ENCODE data around the gene CLDN18. TPM values are rescaled to one million over a fixed set of nuclear protein-coding genes. Genes with fewer than 3 reads are reported as not detected.

CLDN18 gene
- total RNA-seq, result not detected
- long read RNA-seq, result 0 reads

DNA sequence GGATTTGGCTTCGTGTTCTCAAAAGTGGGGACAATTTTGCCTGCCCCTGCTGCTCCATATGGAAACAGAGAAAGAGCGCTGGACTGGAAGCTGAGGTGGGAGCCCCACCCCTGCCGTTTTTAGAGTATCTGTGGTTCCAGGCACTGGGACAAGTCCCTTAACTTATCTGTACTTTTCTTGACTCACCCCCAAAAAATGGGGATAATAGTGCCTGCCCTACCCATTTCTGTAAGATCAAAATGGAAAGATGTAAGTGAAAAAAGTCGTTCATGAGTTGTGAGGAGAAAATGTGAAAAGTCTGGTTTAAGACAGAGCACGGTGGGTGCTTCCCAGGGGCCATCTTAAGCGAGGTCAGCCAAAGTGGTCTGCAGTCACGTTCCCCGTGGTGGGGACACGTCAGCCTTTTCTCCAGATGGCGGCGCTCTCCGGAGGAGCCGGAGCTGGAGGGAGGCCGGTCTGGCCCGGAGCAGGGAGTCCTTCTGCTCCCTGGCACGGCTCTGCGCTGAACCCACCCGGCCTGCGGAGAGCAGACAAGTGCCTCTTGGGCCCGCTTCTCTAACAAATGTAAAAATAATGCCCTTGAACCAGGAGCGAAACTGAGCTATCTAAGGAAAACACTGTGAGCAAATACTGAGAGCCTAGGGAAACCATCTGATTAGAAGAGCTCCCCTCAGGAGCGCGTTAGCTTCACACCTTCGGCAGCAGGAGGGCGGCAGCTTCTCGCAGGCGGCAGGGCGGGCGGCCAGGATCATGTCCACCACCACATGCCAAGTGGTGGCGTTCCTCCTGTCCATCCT is at the start of gene CLDN18:
Gene CLDN18, plus strand, starts transcription at position 690 of the 797 bp plus-strand sequence. Its CDS starts 61 bp downstream, at position 751.
- intact Hi-C loops (cut with DNase I), result no loop called here
- DNase-seq (no peak), ATAC-seq (ENCODE audit: poor library complexity) (no peak)

DNA sequence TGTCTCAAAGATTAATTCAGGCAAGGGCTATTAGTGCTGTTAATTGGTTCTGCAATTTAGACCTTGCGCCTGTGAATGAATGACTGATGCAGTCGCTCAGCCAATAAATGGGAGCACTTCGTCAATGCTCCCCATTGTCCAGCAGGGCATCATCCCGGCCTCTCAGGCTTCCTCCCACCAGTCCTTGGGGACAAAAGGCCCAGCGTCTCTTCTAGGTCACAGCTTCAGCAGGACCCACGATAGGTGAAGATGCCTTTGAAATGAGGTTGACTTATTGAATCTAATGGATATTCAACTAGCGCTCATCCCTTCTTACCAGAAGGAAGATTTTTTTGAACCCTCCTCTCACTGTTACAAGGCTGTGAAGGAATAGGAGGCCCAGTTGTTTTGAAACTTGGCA is 47.7 kb upstream of the CLDN18 start:
- no peak for ATAC-seq (ENCODE audit: poor library complexity)
- intact Hi-C loops (cut with DNase I), result no loop called here
- no peak for DNase-seq

DNA sequence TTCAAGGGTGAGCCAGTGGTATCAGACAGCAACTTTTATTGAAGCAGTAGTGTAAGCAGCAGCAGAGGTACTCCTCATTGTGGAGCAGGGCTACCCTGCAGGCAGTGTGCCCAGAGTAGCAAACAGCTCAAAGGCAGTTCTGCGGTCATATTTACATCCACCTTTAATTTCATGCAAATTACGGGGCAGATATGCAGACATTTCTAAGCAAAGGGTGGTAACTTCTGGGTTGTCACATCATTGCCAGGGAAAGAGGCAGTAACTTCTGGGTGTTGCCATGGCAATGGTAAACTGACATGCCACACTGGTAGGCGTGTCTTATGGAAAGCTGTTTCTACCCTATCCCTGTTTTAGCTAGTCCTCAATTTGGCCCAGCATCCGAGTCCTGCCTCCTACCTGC is 46.5 kb upstream of the CLDN18 start:
- no peak for DNase-seq
- ATAC-seq (ENCODE audit: poor library complexity), result no peak
- intact Hi-C loops (cut with DNase I), result no loop called here

DNA sequence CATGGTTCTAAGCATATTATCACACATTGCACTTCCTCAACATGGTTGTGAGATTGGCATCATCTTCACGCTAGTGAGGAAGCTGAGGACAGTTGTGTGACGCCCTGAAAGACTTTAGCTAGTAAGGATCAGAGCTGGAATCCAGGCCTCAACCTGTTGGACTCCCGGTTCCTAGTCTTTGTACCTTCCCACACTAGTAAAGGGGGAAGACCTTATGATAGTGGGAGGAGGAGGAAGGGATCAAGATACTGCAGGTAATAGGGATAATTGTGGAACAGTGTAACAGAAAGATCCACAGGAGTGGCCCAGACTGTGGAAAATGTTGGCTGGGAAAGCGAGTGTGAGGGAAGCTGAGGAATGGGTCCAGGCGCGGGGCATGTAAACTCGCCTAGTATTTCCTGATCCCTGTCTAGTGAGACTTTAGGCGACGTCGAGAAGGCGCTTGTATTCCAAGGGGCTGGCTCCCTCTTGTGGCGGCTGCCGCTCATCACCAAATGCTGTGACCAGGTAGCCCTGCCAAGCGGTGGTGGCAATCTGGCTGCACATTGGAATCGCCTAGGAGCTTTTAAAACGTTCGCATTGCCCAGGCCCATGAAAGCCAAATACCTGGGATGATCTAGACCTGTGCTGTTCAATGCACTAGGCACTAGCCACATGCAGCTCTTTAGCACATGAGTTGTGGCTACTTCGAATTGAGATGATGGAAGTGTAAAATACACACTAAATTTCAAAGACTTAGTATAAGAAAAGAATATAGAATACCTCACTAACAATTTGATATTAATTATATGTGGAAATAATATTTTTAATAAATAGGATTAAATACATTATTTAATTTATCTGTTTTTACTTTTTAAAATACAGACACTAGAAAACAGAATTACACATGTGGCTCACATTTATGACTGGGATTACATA is 38.8 kb upstream of the CLDN18 start:
- peak; percentile 83 for DNase-seq
- peak; percentile 94 for ATAC-seq (ENCODE audit: poor library complexity)
- intact Hi-C loops (cut with DNase I), result loop anchor here (10.0 kb wide), 1 partner anchor 866 kb away; no protein-coding TSS in a partner anchor

DNA sequence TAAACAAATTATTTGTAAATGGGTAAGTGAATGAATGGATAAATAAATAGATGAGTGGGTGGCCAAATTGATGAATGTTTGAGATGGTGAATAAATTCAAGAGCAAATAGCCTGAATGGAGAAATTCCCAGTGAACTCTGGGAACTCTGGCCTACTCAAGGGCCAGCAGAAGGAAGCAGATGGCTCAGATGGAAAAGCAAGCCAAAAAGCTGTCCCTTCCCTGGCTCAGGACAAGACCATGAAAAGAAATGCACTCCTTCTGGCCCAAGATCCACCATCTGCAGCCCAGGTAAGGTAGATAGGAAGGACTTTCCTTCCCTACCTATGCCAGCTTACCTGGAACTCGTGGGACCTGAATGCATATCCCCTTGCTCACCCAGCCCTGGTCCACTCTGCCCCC is 37.6 kb upstream of the CLDN18 start:
- intact Hi-C loops (cut with DNase I), result loop anchor here (10.0 kb wide), 1 partner anchor 868 kb away; no protein-coding TSS in a partner anchor
- no peak for DNase-seq
- no peak for ATAC-seq (ENCODE audit: poor library complexity)

- DNase-seq, result no peak
- intact Hi-C loops (cut with DNase I), result loop anchor here (10.0 kb wide), 1 partner anchor 874 kb away; no protein-coding TSS in a partner anchor
Observed at GRCh38 chr3:137978328-137978727, 31.6 kb upstream of the CLDN18 start.

DNA sequence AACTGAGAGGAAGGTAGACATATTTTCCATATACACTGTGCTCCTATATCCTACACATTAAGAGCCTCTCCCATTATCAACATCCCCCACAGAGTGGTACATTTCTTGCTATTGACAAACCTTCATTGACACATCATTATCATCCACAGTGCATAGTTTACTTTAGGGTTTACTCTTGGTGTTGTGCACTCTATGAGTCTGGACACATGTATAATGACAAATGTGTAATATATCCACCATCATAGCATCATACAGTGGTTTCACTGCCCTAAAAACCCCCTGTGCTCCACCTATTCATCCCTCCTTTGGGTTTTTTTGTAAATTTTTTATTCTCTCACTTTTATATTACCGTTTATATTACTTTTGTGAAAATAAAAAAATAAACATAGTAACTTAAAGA is 22.2 kb upstream of the CLDN18 start:
- ATAC-seq (ENCODE audit: poor library complexity), result no peak

More at GRCh38 chr3:137978328-137978727, 31.6 kb upstream of the CLDN18 start:
- no peak for ATAC-seq (ENCODE audit: poor library complexity)

DNA sequence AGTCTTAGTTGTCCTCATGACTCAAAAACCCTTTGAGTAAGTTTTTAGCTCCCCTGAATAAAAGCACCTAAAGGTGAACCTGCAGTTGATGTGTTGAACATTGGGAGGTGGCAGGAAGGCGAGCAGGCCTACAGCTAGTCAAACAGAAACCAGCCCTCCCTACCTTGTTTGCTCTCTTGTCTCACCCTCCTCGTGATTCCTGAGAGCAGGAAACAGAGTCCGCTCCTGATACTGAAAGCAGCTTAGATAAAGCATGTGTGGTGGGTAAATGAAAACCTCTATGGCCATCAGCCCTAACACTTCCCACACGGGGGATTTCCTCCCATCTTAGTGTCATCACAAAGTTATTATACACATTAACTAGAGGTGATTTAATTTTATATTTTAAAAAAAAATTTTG is 21.8 kb upstream of the CLDN18 start:
- DNase-seq, result no peak
- intact Hi-C loops (cut with DNase I), result no loop called here
- no peak for ATAC-seq (ENCODE audit: poor library complexity)

More for the DNA sequence above, 22.2 kb upstream of the CLDN18 start:
- intact Hi-C loops (cut with DNase I), result no loop called here
- no peak for DNase-seq

DNA sequence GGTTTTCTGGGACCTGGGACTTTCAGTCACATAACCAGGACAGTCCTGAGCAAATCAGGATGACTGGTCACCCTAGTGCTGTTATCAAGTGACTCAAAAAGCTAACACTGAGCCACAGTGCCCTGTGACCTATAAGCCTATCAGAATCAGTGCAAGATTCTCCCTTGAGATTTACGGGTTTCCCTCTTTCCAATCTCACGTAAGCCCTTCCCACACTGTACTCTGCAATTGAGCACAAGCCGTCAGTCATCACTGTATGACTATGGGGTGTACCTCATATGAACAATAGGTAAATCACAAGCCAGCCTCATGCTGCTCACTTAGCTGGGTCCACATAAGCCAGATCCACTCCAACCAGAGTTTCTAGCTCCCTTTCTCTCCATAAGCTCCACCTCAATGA is 21.0 kb upstream of the CLDN18 start:
- intact Hi-C loops (cut with DNase I), result no loop called here
- no peak for ATAC-seq (ENCODE audit: poor library complexity)
- no peak for DNase-seq

DNA sequence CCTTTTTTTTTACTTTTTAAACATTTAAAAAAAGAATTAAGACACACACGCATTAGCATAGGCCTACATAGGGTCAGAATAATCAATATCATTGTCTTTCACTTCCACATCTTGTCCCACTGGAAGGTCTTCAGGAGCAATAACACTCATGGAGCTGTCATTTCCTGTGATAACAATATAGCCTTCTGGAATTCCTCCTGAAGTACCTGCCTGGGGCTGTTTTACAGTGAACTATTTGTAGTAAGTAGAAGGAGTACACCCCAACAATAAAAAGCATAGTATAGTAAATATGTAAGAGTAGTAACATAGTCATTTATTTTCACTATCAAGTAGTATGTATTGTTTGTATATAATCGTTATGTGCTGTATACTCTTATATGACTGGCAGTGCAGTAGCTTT is 19.5 kb upstream of the CLDN18 start:
- intact Hi-C loops (cut with DNase I), result no loop called here
- ATAC-seq (ENCODE audit: poor library complexity), result no peak
- no peak for DNase-seq

DNA sequence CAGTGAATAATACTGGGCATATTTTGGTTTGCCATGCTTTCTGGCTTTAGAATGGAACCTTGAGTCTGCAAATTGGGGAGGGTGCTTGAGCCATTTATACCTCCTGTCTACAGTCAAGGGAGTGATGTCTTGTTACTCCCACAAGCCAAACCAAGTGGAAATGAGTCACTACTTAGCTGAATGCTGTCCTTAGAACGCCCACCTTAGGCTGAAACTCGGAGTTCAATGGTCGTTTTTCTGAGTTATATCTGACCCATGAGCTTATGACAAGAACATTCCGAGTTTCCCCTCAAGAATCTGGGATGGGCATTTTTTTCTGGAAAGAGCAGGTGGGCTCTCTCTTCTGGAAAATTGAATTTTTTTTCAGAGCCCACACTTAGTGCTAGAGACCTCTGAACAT is 17.4 kb upstream of the CLDN18 start:
- intact Hi-C loops (cut with DNase I), result no loop called here
- no peak for ATAC-seq (ENCODE audit: poor library complexity)
- no peak for DNase-seq

- no peak for ATAC-seq (ENCODE audit: poor library complexity)
- intact Hi-C loops (cut with DNase I), result no loop called here
- no peak for DNase-seq
Observed at GRCh38 chr3:137998121-137999042, 11.6 kb upstream of the CLDN18 start.

- ATAC-seq (ENCODE audit: poor library complexity), result no peak
- intact Hi-C loops (cut with DNase I), result no loop called here
- no peak for DNase-seq
Observed at GRCh38 chr3:138003069-138003468, 6.9 kb upstream of the CLDN18 start.

DNA sequence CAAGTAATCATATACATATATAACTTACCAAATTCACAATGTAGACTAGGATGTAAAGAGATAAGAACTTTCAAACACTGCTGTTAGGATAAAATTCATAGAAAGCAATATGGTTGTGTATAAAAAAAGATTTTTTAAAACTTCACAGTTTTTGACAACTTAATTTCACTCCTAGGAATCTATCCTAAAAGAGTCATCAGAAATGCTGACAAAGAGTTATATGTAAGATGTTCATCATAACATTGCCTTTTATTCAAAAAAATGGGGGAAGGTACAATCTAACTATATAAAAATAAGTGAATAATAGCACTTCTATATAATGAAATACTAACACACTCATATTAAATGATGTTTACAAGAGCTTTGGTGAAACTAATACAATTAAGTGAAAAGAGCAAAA is 4.3 kb upstream of the CLDN18 start:
- intact Hi-C loops (cut with DNase I), result no loop called here
- no peak for DNase-seq
- no peak for ATAC-seq (ENCODE audit: poor library complexity)

GRCh38 chr3:138007898-138008297 is 2.1 kb upstream of the CLDN18 start:
- intact Hi-C loops (cut with DNase I), result no loop called here
- ATAC-seq (ENCODE audit: poor library complexity), result no peak
- DNase-seq, result no peak

GRCh38 chr3:138010273-138010590 is 267 bp downstream of the CLDN18 start:
- no peak for ATAC-seq (ENCODE audit: poor library complexity)
- intact Hi-C loops (cut with DNase I), result no loop called here
- DNase-seq, result no peak

DNA sequence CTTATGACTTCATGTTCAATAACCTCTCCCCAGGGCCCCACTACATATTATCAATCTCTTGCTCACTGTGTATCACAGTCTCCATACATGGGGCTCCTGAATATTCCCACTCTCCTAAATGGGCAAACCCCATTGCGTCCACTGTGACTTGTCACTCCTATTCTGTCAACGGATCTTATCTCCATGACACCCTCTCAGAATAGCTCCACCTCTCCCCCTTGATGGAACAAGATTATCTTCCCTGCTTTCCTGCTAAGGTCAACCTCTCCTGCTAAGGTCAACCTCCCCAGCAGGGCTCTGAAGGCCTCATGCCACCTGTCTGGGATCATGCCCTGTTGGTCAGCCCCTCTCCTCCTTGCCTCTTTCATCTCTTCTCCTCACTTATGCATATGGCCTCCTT is 1.8 kb downstream of the CLDN18 start:
- ATAC-seq (ENCODE audit: poor library complexity), result peak; percentile 93
- intact Hi-C loops (cut with DNase I), result no loop called here
- DNase-seq, result no peak

GRCh38 chr3:138012526-138012925 is 2.6 kb downstream of the CLDN18 start:
- DNase-seq (no peak), ATAC-seq (ENCODE audit: poor library complexity) (peak; percentile 31)
- intact Hi-C loops (cut with DNase I), result no loop called here

- DNase-seq (no peak), ATAC-seq (ENCODE audit: poor library complexity) (no peak)
- intact Hi-C loops (cut with DNase I), result no loop called here
Observed at GRCh38 chr3:138016065-138016464, 6.1 kb downstream of the CLDN18 start.
